C4-2B (cell line): ENCODE results near the gene OSBPL10.
"Not testable (repeated sequence)": the region's sequence is repeated elsewhere in the genome, so short reads cannot be mapped to it uniquely, and the experiment has no call there.

Experiments used
- H3K27ac ChIP-seq: fragments of 450-650 bp; 2 replicates; pipeline ENCODE4 v1.5.1; 2017
- CTCF ChIP-seq: fragments of 450-650 bp; conservative IDR thresholded peaks from 2 replicates; pipeline ENCODE4 v1.5.1; 2017; ENCODE audit warnings: mild to moderate bottlenecking
- ZFX ChIP-seq: fragments of 450-650 bp; IDR thresholded peaks from 2 replicates; pipeline ENCODE4 v1.6.1; 2017

Gene OSBPL10

DNA sequence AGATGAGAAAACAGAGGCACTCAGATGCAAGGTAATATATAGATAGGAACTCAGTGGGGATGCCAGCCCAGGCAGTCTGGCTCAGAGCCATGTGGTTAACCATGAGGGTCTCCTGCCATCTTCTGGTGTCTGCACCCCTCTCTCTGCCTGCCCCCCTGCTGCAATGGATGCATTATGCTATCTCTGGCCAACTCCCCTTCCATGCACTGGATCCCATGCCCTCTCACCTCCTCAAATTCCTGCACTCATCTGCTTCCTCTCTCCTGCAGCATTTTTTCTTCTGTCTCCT, 285.1 kb downstream of the OSBPL10 start:
- H3K27ac ChIP-seq = no peak overlapping the region
- no peak for TF ChIP-seq CTCF
- no peak for TF ChIP-seq ZFX

GRCh38 chr3:31695280-31696008, 285.6 kb downstream of the OSBPL10 start:
- no peak overlapping the region for H3K27ac ChIP-seq
- TF ChIP-seq ZFX (no peak), CTCF (no peak; the same call in none of the 2 replicates)

- TF ChIP-seq ZFX (no peak), CTCF (no peak)
- no peak overlapping the region for H3K27ac ChIP-seq
Observed at GRCh38 chr3:31693346-31693745, 287.7 kb downstream of the OSBPL10 start.

GRCh38 chr3:31692751-31693150, 288.3 kb downstream of the OSBPL10 start:
- TF ChIP-seq ZFX (no peak), CTCF (no peak)
- no peak overlapping the region for H3K27ac ChIP-seq

- no peak overlapping the region for H3K27ac ChIP-seq
- TF ChIP-seq CTCF = no peak
- no peak for TF ChIP-seq ZFX
Observed at GRCh38 chr3:31690771-31691170, 290.3 kb downstream of the OSBPL10 start.

DNA sequence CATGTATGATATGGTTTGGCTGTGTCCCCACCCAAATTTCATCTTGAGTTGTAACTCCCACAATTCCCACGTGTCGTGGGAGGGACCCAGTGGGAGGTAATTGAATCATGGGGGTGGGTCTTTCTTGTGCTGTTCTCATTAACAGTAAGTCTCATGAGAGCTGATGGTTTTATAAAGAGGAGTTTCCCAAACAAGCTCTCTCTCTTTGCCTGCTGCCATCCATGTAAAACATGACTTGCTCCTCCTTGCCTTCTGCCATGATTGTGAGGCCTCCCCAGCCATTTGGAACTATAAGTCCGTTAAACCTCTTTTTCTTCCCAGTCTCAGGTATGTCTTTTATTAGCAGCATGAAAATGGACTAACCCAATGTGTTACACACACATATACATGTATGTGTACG, 291.5 kb downstream of the OSBPL10 start:
- H3K27ac ChIP-seq = not testable (repeated sequence)

GRCh38 chr3:31688984-31689383, 292.1 kb downstream of the OSBPL10 start:
- no peak overlapping the region for H3K27ac ChIP-seq
- no peak for TF ChIP-seq CTCF
- no peak for TF ChIP-seq ZFX
